Measurements from ENCODE around the gene PRPF38B.

- TF ChIP-seq POLR2A (IDR thresholded peaks at IDR 0.05) (no peak), CTCF (IDR thresholded peaks at IDR 0.05) (no peak)
Measured at GRCh38 chr1:108686614-108687313, 5.3 kb upstream of the PRPF38B start.

All from body of pancreas (tissue), 4 donors.